Measurements from ENCODE around the gene ATF4.

ATF4 gene

DNA sequence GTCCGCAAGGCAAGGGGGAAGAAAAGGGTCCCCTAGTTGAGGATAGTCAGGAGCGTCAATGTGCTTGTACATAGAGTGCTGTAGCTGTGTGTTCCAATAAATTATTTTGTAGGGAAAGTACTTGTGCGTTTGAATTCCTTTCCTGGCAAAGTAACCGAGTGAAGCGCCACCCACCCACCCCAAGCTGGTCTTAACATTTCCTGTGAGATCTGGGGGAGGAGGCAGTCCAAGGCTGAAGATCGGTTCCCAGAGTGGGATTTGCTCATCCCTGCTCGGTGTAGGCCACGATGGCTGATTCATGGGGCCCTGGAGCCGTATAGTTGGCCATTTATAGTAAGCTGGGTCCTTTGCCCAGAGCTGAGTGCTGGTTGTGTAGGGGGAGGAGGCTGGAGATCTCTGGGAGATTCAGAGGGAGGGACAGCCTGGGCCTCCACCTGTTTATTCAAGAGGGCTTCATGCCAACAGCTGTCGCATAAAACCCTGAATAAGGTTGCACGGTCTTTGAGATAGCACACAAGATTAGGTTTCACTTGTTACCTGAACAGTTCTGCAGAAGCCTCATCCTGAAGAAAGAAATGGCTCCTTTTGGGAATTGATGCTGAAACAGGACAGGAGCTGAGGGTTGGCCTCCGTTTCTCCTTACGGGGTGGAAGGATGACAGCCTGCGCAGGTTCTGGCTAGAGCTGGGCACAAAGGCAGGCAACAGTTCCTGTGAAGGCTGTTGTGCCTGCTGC lies 2.4 kb downstream of the ATF4 start:
- in situ Hi-C loops (cut with MboI; ENCODE audit: low sequenced_read_pairs) = loop anchor here (10.0 kb wide), 1 partner anchor 348 kb away; no protein-coding TSS in a partner anchor
- DNase-seq (ENCODE audit: low spot score in 2 of 2) = peak; percentile 41 to 67
- no peaks in the 10 kb centered on the region; the same call in 1 of the 2 replicates for H3K9me3 ChIP-seq
- H3K4me1 ChIP-seq = peaks cover 12% of the 10 kb centered on the region
- H3K36me3 ChIP-seq (replicated peaks) = peaks cover 58% of the 10 kb centered on the region
- H3K4me3 ChIP-seq = peak overlapping the region; percentile 100
- H3K27me3 ChIP-seq (ENCODE audit: low read depth) = no peaks in the 10 kb centered on the region

- peaks cover 72% of the 10 kb centered on the region for H3K36me3 ChIP-seq (replicated peaks)
- H3K9me3 ChIP-seq = no peaks in the 10 kb centered on the region; the same call in 1 of the 2 replicates
- no peak overlapping the region for H3K4me3 ChIP-seq
- DNase-seq (ENCODE audit: low spot score in 2 of 2) = no peak
- H3K4me1 ChIP-seq = peaks cover 9% of the 10 kb centered on the region
- in situ Hi-C loops (cut with MboI; ENCODE audit: low sequenced_read_pairs) = loop anchor here (10.0 kb wide), 1 partner anchor 349 kb away; no protein-coding TSS in a partner anchor
- H3K27me3 ChIP-seq (ENCODE audit: low read depth) = no peaks in the 10 kb centered on the region
Measured at GRCh38 chr22:39524089-39524752, 3.9 kb downstream of the ATF4 start.

DNA sequence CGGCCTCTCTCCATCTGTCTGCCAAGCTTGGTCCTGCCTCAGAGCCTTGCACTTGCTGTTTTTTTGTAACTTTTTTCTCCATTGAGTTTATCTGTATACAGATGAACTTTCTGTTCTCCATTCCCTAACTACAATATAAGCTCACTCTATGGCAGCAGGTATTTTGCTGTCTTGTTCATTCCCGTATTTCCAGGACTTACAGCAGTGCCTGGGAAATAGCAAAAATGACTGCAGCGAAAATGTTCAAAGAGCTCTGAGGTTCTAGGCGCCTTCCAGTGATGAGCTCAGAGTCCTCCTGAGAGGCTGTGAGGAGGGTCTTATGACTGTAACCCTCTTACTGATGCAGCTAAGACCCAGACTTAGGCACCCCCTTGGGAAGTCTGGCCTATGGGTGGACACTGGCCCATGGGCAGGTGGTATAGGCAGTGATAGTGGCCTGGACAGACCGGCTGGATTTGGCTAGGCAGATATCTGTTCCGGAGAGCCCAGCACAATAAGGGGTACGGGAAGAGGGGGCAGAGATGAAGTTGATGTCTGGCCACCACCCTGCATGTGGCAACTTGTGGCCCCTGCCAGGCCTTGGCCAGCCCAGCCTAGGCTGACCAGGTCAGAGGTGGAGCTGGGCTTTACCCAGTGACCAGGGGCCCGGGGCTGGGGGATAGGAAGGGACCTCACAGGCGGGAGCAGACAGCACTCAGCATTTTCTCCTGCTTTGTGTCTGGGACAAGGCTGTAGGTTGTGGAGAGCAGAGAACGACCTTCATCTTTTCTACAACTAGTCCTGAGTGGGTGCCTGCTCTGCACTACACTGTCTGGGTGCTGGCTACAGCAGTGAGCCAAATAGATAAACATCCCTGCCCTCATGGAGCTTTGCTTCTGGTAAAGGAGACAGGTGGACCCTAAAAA lies 4.6 kb downstream of the ATF4 start:
- H3K4me3 ChIP-seq = no peak overlapping the region
- DNase-seq (ENCODE audit: low spot score in 2 of 2) = no peak
- H3K9me3 ChIP-seq = no peaks in the 10 kb centered on the region; the same call in 1 of the 2 replicates
- peaks cover 80% of the 10 kb centered on the region for H3K36me3 ChIP-seq (replicated peaks)
- in situ Hi-C loops (cut with MboI; ENCODE audit: low sequenced_read_pairs) = loop anchor here (10.0 kb wide), 1 partner anchor 350 kb away; no protein-coding TSS in a partner anchor
- H3K4me1 ChIP-seq = peaks cover 9% of the 10 kb centered on the region
- H3K27me3 ChIP-seq (ENCODE audit: low read depth) = no peaks in the 10 kb centered on the region

DNA sequence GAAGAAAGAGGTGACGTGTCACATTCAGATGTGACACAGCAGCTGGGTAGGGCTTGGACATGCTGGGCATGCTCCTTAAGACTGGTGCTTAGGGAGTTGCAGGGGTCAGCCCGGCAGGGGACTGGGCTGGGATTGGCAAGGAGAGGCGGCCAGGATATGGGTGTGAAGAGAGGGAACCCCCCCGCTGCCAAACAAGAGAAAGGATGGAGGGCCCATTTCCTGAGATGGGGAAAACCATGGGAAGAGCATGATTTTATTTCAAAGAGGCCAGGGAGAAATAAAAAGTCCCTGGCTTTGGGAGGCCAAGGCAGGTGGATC lies 5.3 kb downstream of the ATF4 start:
- Histone ChIP-seq H3K4me1 (peaks cover 9% of the 10 kb centered on the region), H3K9me3 (no peaks in the 10 kb centered on the region; the same call in 1 of the 2 replicates), H3K36me3 (replicated peaks) (peaks cover 80% of the 10 kb centered on the region), H3K4me3 (no peak overlapping the region), H3K27me3 (ENCODE audit: low read depth) (no peaks in the 10 kb centered on the region)
- in situ Hi-C loops (cut with MboI; ENCODE audit: low sequenced_read_pairs) = loop anchor here (10.0 kb wide), 1 partner anchor 351 kb away; no protein-coding TSS in a partner anchor
- DNase-seq (ENCODE audit: low spot score in 2 of 2) = no peak

DNA sequence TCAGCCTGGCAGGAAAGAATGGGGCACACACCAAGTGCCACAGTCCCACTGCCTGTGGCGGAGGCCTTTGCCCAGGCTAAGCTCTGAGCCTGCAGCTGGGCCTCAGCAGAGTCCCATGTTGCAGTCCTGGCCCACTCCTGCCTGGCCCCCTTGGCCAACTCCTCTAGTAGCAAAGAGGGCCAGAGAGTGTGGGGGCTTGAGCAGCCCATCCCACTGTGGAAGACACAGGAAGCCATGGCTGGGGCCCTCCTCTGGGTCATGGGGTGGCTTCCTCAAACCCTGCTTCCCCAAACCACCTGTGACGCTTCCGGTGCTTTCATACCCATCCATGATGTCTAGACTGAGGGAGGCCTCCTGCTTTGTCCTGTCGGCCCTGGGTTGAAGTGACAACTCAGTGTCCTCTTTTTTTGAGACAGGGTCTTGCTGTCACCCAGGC lies 6.4 kb downstream of the ATF4 start:
- Histone ChIP-seq H3K9me3 (no peaks in the 10 kb centered on the region; the same call in 1 of the 2 replicates), H3K4me3 (no peak overlapping the region), H3K4me1 (peaks cover 18% of the 10 kb centered on the region), H3K36me3 (replicated peaks) (peaks cover 74% of the 10 kb centered on the region), H3K27me3 (ENCODE audit: low read depth) (no peaks in the 10 kb centered on the region)
- no peak for DNase-seq (ENCODE audit: low spot score in 2 of 2)
- in situ Hi-C loops (cut with MboI; ENCODE audit: low sequenced_read_pairs) = loop anchor here (10.0 kb wide), 1 partner anchor 352 kb away; no protein-coding TSS in a partner anchor

DNA sequence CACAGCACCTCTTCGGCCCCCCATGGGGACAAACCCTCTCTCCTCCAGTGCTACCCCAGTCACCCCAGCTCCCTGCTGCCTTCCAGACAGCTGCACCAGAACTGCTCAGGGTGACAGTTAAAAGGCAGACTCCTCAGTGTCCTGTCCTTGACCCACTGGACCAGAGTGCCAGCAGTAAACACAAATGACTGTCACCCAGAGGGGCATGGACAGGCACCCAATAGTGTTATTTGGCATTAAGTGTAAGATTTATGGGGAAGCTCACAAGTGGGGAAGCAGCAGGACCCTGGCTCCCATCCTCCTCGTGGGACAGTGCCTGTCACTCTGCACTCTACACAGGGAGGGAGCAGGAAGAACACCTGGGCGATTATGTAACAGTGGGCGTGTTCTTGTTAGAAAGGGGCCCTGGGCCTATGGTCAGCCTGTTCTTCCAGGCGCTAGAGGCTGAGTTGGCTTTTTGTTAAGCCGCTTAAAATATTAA lies 7.2 kb downstream of the ATF4 start:
- Histone ChIP-seq H3K4me3 (no peak overlapping the region), H3K36me3 (replicated peaks) (peaks cover 69% of the 10 kb centered on the region), H3K4me1 (peaks cover 18% of the 10 kb centered on the region), H3K9me3 (no peaks in the 10 kb centered on the region; the same call in 1 of the 2 replicates), H3K27me3 (ENCODE audit: low read depth) (no peaks in the 10 kb centered on the region)
- in situ Hi-C loops (cut with MboI; ENCODE audit: low sequenced_read_pairs) = loop anchor here (10.0 kb wide), 1 partner anchor 353 kb away; no protein-coding TSS in a partner anchor
- no peak for DNase-seq (ENCODE audit: low spot score in 2 of 2)

DNA sequence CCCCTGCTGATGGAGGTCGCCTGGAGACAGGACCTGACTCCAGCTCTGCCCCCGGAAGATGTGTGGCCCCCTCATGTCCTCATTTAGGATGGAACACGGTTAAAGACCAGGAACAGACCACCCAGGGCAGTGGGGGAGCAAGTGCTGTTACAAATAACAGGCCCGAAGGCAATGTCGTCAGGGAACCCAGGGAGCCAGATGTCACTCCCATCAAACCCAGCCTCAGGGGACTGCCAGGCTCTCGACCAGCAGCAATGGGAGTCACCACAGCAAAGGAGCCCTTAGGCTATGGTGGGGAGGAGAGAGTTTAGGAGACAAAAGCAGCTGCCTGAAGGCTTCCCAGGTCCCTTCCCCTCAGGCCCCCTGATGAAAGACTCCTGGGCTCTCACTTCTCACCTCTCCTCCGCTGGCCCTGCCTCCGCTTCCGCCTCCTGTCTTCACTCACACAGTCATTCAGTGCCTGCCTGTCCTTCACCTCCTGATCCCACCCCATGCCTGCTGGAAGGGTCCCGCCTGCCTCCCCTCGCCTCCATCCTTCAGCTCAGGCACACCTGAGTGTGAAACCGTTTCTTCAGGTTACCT lies 7.8 kb downstream of the ATF4 start:
- Histone ChIP-seq H3K9me3 (no peaks in the 10 kb centered on the region; the same call in 1 of the 2 replicates), H3K4me1 (peaks cover 18% of the 10 kb centered on the region), H3K4me3 (no peak overlapping the region), H3K36me3 (replicated peaks) (peaks cover 63% of the 10 kb centered on the region), H3K27me3 (ENCODE audit: low read depth) (no peaks in the 10 kb centered on the region)
- DNase-seq (ENCODE audit: low spot score in 2 of 2) = no peak
- in situ Hi-C loops (cut with MboI; ENCODE audit: low sequenced_read_pairs) = loop anchor here (10.0 kb wide), 1 partner anchor 353 kb away; no protein-coding TSS in a partner anchor

DNA sequence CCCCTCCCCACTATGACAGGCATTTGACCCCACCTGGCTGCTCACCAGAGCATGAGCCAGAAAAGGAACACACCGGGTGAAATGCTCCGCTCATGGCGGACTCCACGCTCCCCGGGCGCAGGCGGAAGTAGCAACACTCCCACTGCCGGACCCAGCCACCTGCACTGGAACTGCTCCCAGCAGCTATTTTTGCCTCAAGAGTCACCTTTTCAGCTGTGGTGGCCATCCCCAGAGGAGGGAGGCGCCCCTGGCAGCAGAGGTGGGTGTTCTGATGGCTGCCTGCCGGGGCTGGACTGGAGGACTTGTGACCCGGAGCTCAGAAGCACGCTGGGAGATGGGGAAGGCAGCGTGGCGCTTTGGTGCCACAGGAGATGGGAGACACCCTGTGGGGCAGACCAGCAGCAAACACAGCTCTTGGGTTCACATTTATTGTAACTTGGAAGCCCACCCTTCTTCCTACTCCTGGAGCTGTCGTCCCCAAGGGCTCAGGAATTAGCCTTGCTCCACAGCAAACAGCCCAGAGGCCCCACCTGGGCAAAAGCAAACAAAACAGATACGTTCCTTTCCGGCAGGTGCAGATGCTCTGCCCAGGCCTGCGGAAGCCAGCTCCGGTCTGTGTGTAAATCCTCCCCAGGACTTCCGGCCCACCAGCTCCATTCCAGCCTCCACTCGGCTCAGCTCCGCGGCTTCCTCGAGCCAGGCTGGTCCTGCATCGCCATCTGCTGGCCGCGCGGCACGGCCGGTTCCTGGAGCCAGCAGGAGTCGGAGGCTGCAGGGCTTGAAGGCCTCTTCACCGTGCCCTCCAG lies 8.5 kb downstream of the ATF4 start:
- H3K4me3 ChIP-seq = no peak overlapping the region
- in situ Hi-C loops (cut with MboI; ENCODE audit: low sequenced_read_pairs) = loop anchor here (10.0 kb wide), 1 partner anchor 354 kb away; no protein-coding TSS in a partner anchor
- DNase-seq (ENCODE audit: low spot score in 2 of 2) = peak; percentile 69 to 93
- H3K9me3 ChIP-seq = no peaks in the 10 kb centered on the region; the same call in 1 of the 2 replicates
- peaks cover 18% of the 10 kb centered on the region for H3K4me1 ChIP-seq
- no peaks in the 10 kb centered on the region for H3K27me3 ChIP-seq (ENCODE audit: low read depth)
- H3K36me3 ChIP-seq (replicated peaks) = peaks cover 58% of the 10 kb centered on the region

DNA sequence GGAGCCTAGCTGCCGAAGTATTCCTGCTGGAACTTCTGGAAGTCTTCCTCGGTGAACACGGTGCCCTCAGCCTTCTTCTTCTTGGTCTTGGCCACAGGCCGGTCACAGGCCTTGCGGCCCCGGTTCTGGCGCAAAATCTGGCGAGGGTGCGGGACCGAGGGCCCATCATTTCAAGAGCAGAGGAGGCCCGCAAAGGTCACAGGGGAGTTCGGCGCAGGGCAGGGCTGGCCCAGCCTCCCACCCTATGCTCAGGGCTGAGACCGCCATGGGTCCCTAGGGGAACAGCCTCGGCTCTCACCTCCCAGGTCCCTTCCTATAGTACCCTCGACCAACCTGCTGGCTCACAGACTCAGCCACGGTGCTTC lies 9.1 kb downstream of the ATF4 start:
- Histone ChIP-seq H3K36me3 (replicated peaks) (peaks cover 52% of the 10 kb centered on the region), H3K9me3 (no peaks in the 10 kb centered on the region; the same call in 1 of the 2 replicates)
- in situ Hi-C loops (cut with MboI; ENCODE audit: low sequenced_read_pairs) = loop anchor here (10.0 kb wide), 1 partner anchor 355 kb away; no protein-coding TSS in a partner anchor

DNA sequence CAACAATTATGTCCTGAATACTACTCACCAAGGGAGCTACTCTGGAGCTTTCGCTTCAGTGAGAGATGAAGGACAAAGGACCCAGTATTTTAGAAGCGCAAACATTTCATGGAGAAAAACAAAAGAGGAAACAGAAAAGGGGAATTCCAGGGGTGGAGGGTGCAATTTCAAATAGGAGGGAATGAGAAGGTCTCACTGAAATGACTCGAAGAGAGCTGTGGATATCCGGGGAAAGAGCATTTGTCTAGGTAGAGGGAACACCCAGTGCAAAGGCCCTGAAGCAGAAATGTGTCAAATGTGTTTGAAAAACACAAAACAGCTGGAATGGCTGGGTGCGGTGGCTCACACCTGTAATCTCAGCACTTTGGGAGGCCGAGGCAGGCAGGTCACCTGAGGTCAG lies 9.8 kb downstream of the ATF4 start:
- DNase-seq (ENCODE audit: low spot score in 2 of 2) = no peak
- Histone ChIP-seq H3K9me3 (no peaks in the 10 kb centered on the region; the same call in 1 of the 2 replicates), H3K4me3 (no peak overlapping the region), H3K27me3 (ENCODE audit: low read depth) (no peaks in the 10 kb centered on the region), H3K4me1 (peaks cover 28% of the 10 kb centered on the region), H3K36me3 (replicated peaks) (peaks cover 45% of the 10 kb centered on the region)
- in situ Hi-C loops (cut with MboI; ENCODE audit: low sequenced_read_pairs) = loop anchor here (10.0 kb wide), 2 partner anchors 665 to 815 kb away; partner anchors contain the start of gene ADSL

More for the DNA sequence above, 9.1 kb downstream of the ATF4 start:
- Histone ChIP-seq H3K4me1 (peaks cover 22% of the 10 kb centered on the region), H3K4me3 (no peak overlapping the region), H3K27me3 (ENCODE audit: low read depth) (no peaks in the 10 kb centered on the region)
- no peak for DNase-seq (ENCODE audit: low spot score in 2 of 2)

GRCh38 chr22:39530692-39531331 lies 10.4 kb downstream of the ATF4 start:
- peak; percentile 53 to 77 for DNase-seq (ENCODE audit: low spot score in 2 of 2)

More at GRCh38 chr22:39530692-39531331, 10.4 kb downstream of the ATF4 start:
- H3K36me3 ChIP-seq (replicated peaks) = peaks cover 40% of the 10 kb centered on the region
- in situ Hi-C loops (cut with MboI; ENCODE audit: low sequenced_read_pairs) = loop anchor here (10.0 kb wide), 2 partner anchors 664 to 814 kb away; partner anchors contain the start of gene ADSL
- H3K4me3 ChIP-seq = peak overlapping the region; percentile 95; the same call in 1 of the 2 replicates
- no peaks in the 10 kb centered on the region for H3K27me3 ChIP-seq (ENCODE audit: low read depth)
- H3K9me3 ChIP-seq = no peaks in the 10 kb centered on the region; the same call in 1 of the 2 replicates
- H3K4me1 ChIP-seq = peaks cover 28% of the 10 kb centered on the region

Data from HAP-1 (cell line).